Loucy (cell line): ENCODE data around the gene BDKRB1.

ENCODE experiments used
- EZH2phosphoT487 ChIP-seq: fragments of 200-600 bp; IDR thresholded peaks from 2 replicates; pipeline ENCODE4 v1.6.1; 2018; ENCODE audit warnings: antibody characterized with exemption, mild to moderate bottlenecking, moderate library complexity, borderline replicate concordance
- TF ChIP-seq, protein P1 (sequence below): fragments of 200-600 bp; sonication (generic); conservative IDR thresholded peaks from 2 replicates; pipeline ENCODE4 v1.5.1; 2014; ENCODE audit warnings: mild to moderate bottlenecking, antibody characterized with exemption, low read length

DNA sequence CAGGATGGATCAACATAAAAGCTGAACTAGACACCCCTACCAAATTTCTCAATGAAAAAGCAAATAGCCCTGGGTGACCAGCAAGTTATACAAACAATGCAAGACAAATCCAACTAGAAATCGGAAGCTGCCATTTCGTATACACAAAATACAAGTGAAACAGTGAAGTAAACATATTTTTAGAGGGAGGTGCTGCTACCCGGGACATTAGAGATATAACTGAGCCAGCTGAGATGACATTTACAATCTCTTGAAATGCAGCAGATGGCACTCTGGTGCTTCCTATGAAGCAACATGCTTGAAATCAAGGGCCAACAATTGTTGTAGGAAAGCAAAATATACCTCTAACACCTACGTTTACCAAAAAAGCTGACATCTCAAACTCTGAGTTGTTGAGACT is 25.5 kb downstream of the BDKRB1 start:
- TF ChIP-seq, protein P1, sequence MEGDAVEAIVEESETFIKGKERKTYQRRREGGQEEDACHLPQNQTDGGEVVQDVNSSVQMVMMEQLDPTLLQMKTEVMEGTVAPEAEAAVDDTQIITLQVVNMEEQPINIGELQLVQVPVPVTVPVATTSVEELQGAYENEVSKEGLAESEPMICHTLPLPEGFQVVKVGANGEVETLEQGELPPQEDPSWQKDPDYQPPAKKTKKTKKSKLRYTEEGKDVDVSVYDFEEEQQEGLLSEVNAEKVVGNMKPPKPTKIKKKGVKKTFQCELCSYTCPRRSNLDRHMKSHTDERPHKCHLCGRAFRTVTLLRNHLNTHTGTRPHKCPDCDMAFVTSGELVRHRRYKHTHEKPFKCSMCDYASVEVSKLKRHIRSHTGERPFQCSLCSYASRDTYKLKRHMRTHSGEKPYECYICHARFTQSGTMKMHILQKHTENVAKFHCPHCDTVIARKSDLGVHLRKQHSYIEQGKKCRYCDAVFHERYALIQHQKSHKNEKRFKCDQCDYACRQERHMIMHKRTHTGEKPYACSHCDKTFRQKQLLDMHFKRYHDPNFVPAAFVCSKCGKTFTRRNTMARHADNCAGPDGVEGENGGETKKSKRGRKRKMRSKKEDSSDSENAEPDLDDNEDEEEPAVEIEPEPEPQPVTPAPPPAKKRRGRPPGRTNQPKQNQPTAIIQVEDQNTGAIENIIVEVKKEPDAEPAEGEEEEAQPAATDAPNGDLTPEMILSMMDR = no peak
- no peak for TF ChIP-seq EZH2phosphoT487
